OCI-LY7 (cell line): ENCODE results near the gene ITGB4. TPM values are rescaled to one million over a fixed set of nuclear protein-coding genes. Genes with fewer than 3 reads are reported as not detected.
A peak's percentile ranks its signal among the peaks of the same experiment; 100 is the strongest.

ENCODE experiments used
- BruUV-seq: library from RNA; stranded (reverse); fragments of 400-500 nt; replicated peaks from 2 replicates; lab custom pipeline; 2021; lab: Mats Ljungman, UMichigan
- CTCF ChIA-PET: fragments of 300-600 bp; sonication (Branson Sonifier 250); formaldehyde crosslinking; loops from one replicate; lab custom pipeline; 2022; ENCODE audit warnings: antibody characterized with exemption; ENCODE audit not compliant: unreplicated experiment; lab: Charles Lee
- POLR2A ChIA-PET: fragments of 300-600 bp; sonication (Branson Sonifier 250); formaldehyde crosslinking; loops from one replicate; lab custom pipeline; 2022; ENCODE audit warnings: antibody characterized with exemption; lab: Charles Lee
- DNase-seq: peaks from one replicate; pipeline ENCODE4 v3.0.0-alpha.2; 2015; ENCODE audit warnings: low spot score
- H2AFZ ChIP-seq: fragments of 200-600 bp; sonication (generic), shearing (Covaris generic); 2 replicates; pipeline ENCODE4 v1.6.1; 2014; ENCODE audit warnings: mild to moderate bottlenecking, antibody characterized with exemption, low read length, moderate library complexity
- H3K27ac ChIP-seq: fragments of 200-600 bp; sonication (generic); 2 replicates; pipeline ENCODE4 v1.5.1; 2014; ENCODE audit warnings: mixed run types, low read depth, mild to moderate bottlenecking, moderate library complexity, low read length, inconsistent platforms; ENCODE audit not compliant: poor library complexity, severe bottlenecking
- H3K36me3 ChIP-seq: fragments of 200-600 bp; sonication (generic); 2 replicates; pipeline ENCODE4 v1.6.1; 2014; ENCODE audit warnings: mild to moderate bottlenecking, antibody characterized with exemption, low read length, moderate library complexity, mixed read lengths; ENCODE audit not compliant: insufficient read depth
- H3K4me1 ChIP-seq: fragments of 200-600 bp; sonication (generic); 2 replicates; pipeline ENCODE4 v1.5.1; 2014; ENCODE audit warnings: mild to moderate bottlenecking, low read length; ENCODE audit not compliant: insufficient read depth, poor library complexity, severe bottlenecking
- H3K4me2 ChIP-seq: fragments of 200-600 bp; sonication (generic); 2 replicates; pipeline ENCODE4 v1.6.1; 2014; ENCODE audit warnings: mild to moderate bottlenecking, low read length
- H3K4me3 ChIP-seq: fragments of 200-600 bp; sonication (generic); 2 replicates; pipeline ENCODE4 v1.5.1; 2014; ENCODE audit warnings: mild to moderate bottlenecking, low read depth, low read length; ENCODE audit not compliant: poor library complexity, severe bottlenecking
- H3K79me2 ChIP-seq: fragments of 200-600 bp; sonication (generic); 2 replicates; pipeline ENCODE4 v1.6.1; 2016; ENCODE audit warnings: low read depth, mild to moderate bottlenecking, low read length, moderate library complexity, mixed read lengths; ENCODE audit not compliant: insufficient read depth
- H3K9me2 ChIP-seq: fragments of 200-600 bp; sonication (generic); 2 replicates; pipeline ENCODE4 v1.6.1; 2016; ENCODE audit warnings: mild to moderate bottlenecking, low read length, mixed read lengths; ENCODE audit not compliant: insufficient read depth
- H3K9me3 ChIP-seq: fragments of 200-600 bp; sonication (generic); 2 replicates; pipeline ENCODE4 v1.6.1; 2014; ENCODE audit warnings: mild to moderate bottlenecking, mixed run types, low read length, mixed read lengths
- H4K20me1 ChIP-seq: fragments of 200-600 bp; sonication (generic); 2 replicates; pipeline ENCODE4 v1.6.1; 2014; ENCODE audit warnings: mild to moderate bottlenecking, antibody characterized with exemption, low read length, moderate library complexity, mixed read lengths; ENCODE audit not compliant: insufficient read depth
- EZH2phosphoT487 ChIP-seq: fragments of 200-600 bp; sonication (generic); IDR thresholded peaks from 2 replicates; pipeline ENCODE4 v1.6.1; 2018; ENCODE audit warnings: low read depth, borderline replicate concordance, mild to moderate bottlenecking, mixed run types, antibody characterized with exemption, low read length, moderate library complexity, mixed read lengths
- intact Hi-C: fragments of 100-400 bp; cut with micrococcal nuclease; formaldehyde crosslinking; loops from one replicate; pipeline ENCODE4 v1.10.0; 2022; ENCODE audit not compliant: unreplicated experiment
- total RNA-seq, 2 experiments: library from RNA; depleted of rRNA in 1 of 2; stranded (reverse); fragments of >200 nt in 1 of 2; shearing (Covaris generic) in 1 of 2; gene quantifications; 2 replicates each; pipeline ENCODE4 v1.2.3, GENCODE V29; 2014 to 2022
- TF ChIP-seq, protein P1 (sequence below): fragments of 200-600 bp; sonication (generic); conservative IDR thresholded peaks from 2 replicates; pipeline ENCODE4 v1.5.1; 2014; ENCODE audit warnings: mild to moderate bottlenecking, antibody characterized with exemption, low read length, moderate library complexity, mixed read lengths

The ITGB4 gene
- total RNA-seq, 2 experiments from 2014 or later: 0.66 to 3.9 TPM

- H3K4me3 ChIP-seq: no peak overlapping the region
- TF ChIP-seq EZH2phosphoT487: no peak
- TF ChIP-seq, protein P1, sequence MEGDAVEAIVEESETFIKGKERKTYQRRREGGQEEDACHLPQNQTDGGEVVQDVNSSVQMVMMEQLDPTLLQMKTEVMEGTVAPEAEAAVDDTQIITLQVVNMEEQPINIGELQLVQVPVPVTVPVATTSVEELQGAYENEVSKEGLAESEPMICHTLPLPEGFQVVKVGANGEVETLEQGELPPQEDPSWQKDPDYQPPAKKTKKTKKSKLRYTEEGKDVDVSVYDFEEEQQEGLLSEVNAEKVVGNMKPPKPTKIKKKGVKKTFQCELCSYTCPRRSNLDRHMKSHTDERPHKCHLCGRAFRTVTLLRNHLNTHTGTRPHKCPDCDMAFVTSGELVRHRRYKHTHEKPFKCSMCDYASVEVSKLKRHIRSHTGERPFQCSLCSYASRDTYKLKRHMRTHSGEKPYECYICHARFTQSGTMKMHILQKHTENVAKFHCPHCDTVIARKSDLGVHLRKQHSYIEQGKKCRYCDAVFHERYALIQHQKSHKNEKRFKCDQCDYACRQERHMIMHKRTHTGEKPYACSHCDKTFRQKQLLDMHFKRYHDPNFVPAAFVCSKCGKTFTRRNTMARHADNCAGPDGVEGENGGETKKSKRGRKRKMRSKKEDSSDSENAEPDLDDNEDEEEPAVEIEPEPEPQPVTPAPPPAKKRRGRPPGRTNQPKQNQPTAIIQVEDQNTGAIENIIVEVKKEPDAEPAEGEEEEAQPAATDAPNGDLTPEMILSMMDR: no peak
- DNase-seq: no peak
- ChIA-PET POLR2A (interaction anchor here (1.1 to 3.0 kb wide), 4 partner anchors 10 to 17 kb away, joined by 3 to 10 read pairs (median 7); a partner anchor contains a TSS), CTCF (interaction anchor here (0.6 to 1.4 kb wide), 2 partner anchors 10 to 13 kb away, joined by 3 read pairs; no protein-coding TSS in a partner anchor)
- BruUV-seq: no TSS peak
- H3K4me1 ChIP-seq: peaks cover 18% of the 10 kb centered on the region
- intact Hi-C loops: no loop called here
- H3K4me2 ChIP-seq: peak overlapping the region; percentile 91
- 0 out of 2 replicates have a peak, but pooled peaks cover 4% of the 10 kb centered on the region for H3K36me3 ChIP-seq
- H3K79me2 ChIP-seq: no peaks in the 10 kb centered on the region
- no peaks in the 10 kb centered on the region for H4K20me1 ChIP-seq
- no peak overlapping the region for H2AFZ ChIP-seq
- H3K9me2 ChIP-seq: no peaks in the 10 kb centered on the region
- no peak overlapping the region for H3K27ac ChIP-seq
- H3K9me3 ChIP-seq: no peaks in the 10 kb centered on the region
Measured at GRCh38 chr17:75763269-75763607, 42.0 kb downstream of the ITGB4 start.

- Histone ChIP-seq H3K9me3 (no peaks in the 10 kb centered on the region), H3K4me1 (peaks cover 18% of the 10 kb centered on the region), H3K36me3 (0 out of 2 replicates have a peak, but pooled peaks cover 4% of the 10 kb centered on the region), H3K27ac (peak overlapping the region; percentile 22), H3K4me2 (peak overlapping the region; percentile 91), H3K9me2 (no peaks in the 10 kb centered on the region), H3K79me2 (no peaks in the 10 kb centered on the region), H4K20me1 (no peaks in the 10 kb centered on the region), H3K4me3 (peak overlapping the region; percentile 75), H2AFZ (peak overlapping the region; percentile 81)
- no peak for TF ChIP-seq EZH2phosphoT487
- TF ChIP-seq, protein P1: no peak
- BruUV-seq: no TSS peak
- no peak for DNase-seq
- intact Hi-C loops: loop anchor here (1.0 kb wide), 2 partner anchors 63 to 84 kb away; no protein-coding TSS in a partner anchor
- ChIA-PET CTCF (interaction anchor here (0.6 to 3.1 kb wide), 3 partner anchors 10 to 335 kb away, joined by 3 to 15 read pairs (median 4); no protein-coding TSS in a partner anchor), POLR2A (interaction anchor here (0.6 to 3.0 kb wide), 8 partner anchors 10 to 139 kb away, joined by 3 to 11 read pairs (median 6); partner anchors contain the start of genes UNK and WBP2)
Measured at GRCh38 chr17:75763613-75764416, 42.6 kb downstream of the ITGB4 start.
